WI38 (cell line): Measurements from ENCODE around the gene P3H2.
"Not testable (repeated sequence)": the region's sequence is repeated elsewhere in the genome, so short reads cannot be mapped to it uniquely, and the experiment has no call there.

Experiments used
- H3K4me3 ChIP-seq: 2 replicates; pipeline ENCODE4 v1.5.1; 2011; ENCODE audit warnings: low read depth, mild to moderate bottlenecking, control low read depth, low read length
- CTCF ChIP-seq: IDR thresholded peaks from 2 replicates; pipeline ENCODE4 v1.5.1; 2012; ENCODE audit warnings: low read depth, mild to moderate bottlenecking, control low read depth, low read length

Gene P3H2

GRCh38 chr3:190086191-190086590, 34.5 kb downstream of the P3H2 start:
- no peak for TF ChIP-seq CTCF
- no peak overlapping the region for H3K4me3 ChIP-seq

- no peak overlapping the region for H3K4me3 ChIP-seq
- TF ChIP-seq CTCF = no peak
Observed at GRCh38 chr3:190084983-190085382, 35.7 kb downstream of the P3H2 start.

- TF ChIP-seq CTCF = no peak
- no peak overlapping the region for H3K4me3 ChIP-seq
Observed at GRCh38 chr3:190083635-190084034, 37.1 kb downstream of the P3H2 start.

GRCh38 chr3:190081389-190081788, 39.3 kb downstream of the P3H2 start:
- H3K4me3 ChIP-seq = no peak overlapping the region
- no peak for TF ChIP-seq CTCF

GRCh38 chr3:190079173-190079572, 41.5 kb downstream of the P3H2 start:
- H3K4me3 ChIP-seq = not testable (repeated sequence)

GRCh38 chr3:190077395-190078045, 43.2 kb downstream of the P3H2 start:
- H3K4me3 ChIP-seq = no peak overlapping the region
- TF ChIP-seq CTCF = no peak

- H3K4me3 ChIP-seq = no peak overlapping the region
- no peak for TF ChIP-seq CTCF
Observed at GRCh38 chr3:190076601-190077394, 43.9 kb downstream of the P3H2 start.
